GM19438 (cell line): ENCODE results near the gene MAPKAPK5.
"Not testable (repeated sequence)": the region's sequence is repeated elsewhere in the genome, so short reads cannot be mapped to it uniquely, and the experiment has no call there.

Experiments
- ATAC-seq: cut with Tn5 transposase; IDR thresholded peaks from one replicate; pipeline ENCODE4 v1.9.1; 2021; ENCODE audit warnings: low read depth; ENCODE audit not compliant: unreplicated experiment

Gene MAPKAPK5

DNA sequence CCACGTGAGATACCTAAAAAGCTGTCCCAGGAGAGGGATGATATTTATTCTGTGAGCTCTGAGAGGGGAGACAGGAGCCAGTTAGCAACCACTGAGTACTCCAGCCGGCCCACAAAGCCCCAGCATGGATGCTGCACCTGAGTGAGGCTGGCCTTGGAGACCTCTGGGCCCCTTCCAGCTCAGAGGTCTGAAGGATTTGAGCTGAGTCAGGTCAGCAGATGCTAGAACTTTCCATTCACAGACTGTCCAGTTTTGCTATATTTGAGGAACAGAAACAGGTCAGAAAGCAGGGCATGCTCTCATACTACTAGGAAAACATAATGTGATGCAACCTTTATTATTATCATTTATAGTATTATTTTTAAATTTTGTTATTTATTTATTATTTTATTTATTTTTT is 15.0 kb upstream of the MAPKAPK5 start:
- no peak for ATAC-seq

GRCh38 chr12:111827907-111828306 is 14.1 kb upstream of the MAPKAPK5 start:
- no peak for ATAC-seq

DNA sequence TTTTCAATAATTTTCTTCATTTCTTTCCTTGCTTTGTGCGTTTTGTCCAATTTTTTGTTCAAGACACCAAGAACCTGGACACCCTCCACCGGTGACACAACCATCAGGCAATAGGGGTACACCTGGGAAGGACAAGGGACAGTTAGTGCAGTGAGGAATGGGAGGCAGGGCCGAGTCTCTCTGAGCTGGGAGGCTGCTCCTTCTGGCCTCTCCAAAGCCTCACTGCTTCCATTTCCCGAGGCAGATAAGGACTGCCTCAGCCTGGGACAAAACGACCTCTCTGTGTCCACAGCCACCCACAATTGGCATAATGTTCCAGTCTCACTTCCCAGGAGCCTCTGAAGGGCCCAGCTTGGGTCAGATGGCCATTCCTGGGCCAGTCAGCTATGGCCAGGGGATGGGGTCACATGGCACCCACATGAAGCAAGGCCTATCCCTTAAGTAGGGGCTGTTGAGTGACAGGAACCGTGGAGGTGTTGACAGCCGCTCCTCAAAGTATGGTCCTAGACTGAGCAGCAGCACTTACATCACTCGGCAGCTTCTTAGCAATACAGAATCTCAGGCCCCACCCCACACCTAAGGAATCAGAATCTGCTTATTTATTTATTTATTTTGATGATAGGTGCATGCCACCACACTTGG is 13.6 kb upstream of the MAPKAPK5 start:
- ATAC-seq: no peak

DNA sequence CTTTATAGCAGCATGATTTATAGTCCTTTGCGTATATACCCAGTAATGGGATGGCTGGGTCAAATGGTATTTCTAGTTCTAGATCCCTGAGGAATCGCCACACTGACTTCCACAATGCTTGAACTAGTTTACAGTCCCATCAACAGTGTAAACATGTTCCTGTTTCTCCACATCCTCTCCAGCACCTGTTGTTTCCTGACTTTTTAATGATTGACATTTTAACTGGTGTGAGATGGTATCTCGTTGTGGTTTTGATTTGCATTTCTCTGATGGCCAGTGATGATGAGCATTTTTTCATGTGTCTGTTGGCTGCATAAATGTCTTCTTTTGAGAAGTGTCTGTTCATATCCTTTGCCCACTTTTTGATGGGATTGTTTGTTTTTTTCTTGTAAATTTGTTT is 12.4 kb upstream of the MAPKAPK5 start:
- ATAC-seq: not testable (repeated sequence)

DNA sequence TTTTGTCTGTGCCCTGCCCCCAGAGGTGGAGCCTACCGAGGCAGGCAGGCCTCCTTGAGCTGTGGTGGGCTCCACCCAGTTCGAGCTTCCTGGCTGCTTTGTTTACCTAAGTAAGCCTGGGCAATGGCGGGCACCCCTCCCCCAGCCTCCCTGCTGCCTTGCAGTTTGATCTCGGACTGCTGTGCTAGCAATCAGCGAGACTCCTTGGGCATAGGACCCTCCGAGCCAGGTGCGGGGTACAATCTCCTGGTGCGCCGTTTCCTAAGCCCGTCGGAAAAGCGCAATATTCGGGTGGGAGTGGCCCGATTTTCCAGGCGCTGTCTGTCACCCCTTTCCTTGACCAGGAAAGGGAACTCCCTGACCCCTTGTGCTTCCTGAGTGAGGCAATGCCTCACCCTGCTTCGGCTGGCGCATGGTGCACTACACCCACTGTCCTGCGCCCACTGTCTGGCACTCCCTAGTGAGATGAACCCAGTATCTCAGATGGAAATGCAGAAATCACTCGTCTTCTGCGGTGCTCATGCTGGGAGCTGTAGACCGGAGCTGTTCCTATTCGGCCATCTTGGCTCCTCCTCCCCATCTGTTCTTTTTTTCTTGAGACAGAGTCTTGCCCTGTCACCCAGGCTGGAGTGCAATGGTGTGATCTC is 7.2 kb upstream of the MAPKAPK5 start:
- not testable (repeated sequence) for ATAC-seq

DNA sequence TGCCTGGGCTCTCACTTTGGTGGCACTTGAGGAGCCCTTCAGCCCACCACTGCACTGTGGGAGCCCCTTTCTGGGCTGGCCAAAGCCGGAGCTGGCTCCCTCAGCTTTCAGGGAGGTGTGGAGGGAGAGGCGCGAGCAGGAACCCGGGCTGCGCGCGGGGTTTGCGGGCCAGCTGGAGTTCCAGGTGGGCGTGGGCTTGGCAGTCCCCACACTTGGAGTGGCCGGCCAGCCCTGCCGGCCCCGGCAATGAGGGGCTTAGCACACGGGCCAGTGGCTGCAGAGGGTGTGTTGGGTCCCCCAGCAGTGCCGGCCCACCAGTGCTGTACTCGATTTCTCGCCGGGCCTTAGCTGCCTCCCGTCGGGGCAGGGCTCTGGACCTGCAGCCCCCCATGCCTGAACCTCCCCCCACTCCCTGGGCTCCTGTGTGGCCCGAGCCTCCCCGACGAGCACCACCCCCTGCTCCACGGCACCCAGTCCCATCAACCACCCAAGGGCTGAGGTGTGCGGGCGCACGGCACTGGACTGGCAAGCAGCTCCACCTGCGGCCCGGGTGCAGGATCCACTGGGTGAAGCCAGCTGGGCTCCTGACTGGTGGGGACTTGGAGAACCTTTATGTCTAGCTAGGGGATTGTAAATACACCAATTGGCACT is 6.4 kb upstream of the MAPKAPK5 start:
- not testable (repeated sequence) for ATAC-seq

DNA sequence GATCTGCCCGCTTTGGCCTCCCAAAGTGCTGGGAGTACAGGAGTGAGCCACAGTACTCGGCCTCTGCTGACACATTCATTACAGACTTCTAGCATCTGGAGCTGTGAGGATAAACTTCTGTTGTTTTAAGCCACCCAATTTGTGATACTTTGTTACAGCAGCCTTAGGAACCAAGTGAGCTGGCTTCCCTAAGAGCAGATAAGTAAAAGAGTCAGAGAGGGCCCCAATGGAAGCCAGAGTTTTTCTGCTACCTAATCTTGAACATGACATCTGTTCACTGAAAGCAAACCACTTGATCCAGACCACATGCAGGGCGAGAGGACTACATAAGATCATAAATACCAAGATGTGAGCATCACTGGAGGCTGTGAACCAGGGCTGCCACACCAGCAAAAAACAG is 3.7 kb upstream of the MAPKAPK5 start:
- no peak for ATAC-seq

- no peak for ATAC-seq
Measured at GRCh38 chr12:111840807-111841206, 1.2 kb upstream of the MAPKAPK5 start.

- ATAC-seq: peak; percentile 11
Measured at GRCh38 chr12:111841236-111841749, 735 bp upstream of the MAPKAPK5 start.

DNA sequence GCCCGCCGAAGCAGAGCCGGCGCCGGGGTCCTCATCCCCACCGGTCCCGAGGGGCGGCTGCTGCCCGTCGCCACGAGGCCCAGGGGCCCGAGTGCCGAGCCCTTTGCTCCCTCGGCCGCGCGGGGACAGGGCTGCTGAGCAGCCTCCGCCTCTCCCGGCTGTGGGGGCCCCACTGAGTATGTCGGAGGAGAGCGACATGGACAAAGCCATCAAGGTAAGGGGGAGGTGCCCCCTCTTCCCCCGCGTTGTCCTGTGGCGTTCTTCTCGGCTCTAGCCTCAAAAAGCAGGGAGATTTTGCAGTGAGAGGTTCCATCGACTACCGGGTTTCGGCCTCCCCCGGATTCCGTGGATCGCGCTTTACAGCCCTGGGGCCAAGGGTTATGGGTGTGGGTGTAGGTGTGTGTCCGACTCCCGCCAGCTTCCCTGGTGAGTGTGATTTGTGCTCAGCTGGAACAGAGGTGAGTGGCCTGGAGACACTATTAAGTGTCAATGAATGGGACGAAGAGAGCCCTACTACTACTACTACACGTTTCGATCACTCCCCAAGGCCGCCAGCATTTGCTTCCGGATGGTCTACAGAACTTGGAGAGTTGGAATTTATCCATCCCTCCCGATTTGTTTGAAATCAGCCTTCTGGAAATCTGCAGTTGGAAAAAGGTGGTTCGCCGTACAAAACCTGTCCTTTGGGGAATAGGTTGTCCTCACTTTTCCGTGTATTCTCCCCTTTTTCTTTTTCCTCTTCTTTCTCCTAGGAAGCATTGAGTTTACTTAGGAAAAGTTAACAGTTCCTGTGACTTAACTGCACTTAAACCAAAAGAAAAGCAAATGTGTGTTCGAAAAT is 748 bp downstream of the MAPKAPK5 start:
- ATAC-seq: peak; percentile 13

GRCh38 chr12:111846016-111846415 is 4.0 kb downstream of the MAPKAPK5 start:
- ATAC-seq: no peak

- no peak for ATAC-seq
Measured at GRCh38 chr12:111850526-111850925, 8.5 kb downstream of the MAPKAPK5 start.

GRCh38 chr12:111858186-111858585 is 16.2 kb downstream of the MAPKAPK5 start:
- ATAC-seq: no peak

DNA sequence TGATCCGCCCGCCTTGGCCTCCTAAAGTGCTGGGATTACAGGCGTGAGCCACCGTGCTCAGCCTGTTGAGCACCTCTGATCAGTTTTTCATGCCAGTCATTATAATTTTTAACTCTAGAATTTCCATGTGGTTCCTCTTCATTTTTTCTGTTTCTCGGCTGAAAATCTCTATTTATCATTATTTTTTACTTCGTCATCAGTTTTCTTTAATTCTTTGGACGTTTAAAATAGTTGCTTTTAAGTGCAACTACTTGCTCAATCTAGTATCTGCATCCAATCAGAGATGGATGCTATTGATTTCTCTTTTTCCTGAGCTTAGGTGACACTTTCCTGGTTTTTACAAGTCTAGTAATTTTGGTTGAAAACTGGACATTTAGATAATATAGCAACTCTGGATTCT is 16.8 kb downstream of the MAPKAPK5 start:
- ATAC-seq: no peak

GRCh38 chr12:111864913-111865312 is 22.9 kb downstream of the MAPKAPK5 start:
- ATAC-seq: no peak

DNA sequence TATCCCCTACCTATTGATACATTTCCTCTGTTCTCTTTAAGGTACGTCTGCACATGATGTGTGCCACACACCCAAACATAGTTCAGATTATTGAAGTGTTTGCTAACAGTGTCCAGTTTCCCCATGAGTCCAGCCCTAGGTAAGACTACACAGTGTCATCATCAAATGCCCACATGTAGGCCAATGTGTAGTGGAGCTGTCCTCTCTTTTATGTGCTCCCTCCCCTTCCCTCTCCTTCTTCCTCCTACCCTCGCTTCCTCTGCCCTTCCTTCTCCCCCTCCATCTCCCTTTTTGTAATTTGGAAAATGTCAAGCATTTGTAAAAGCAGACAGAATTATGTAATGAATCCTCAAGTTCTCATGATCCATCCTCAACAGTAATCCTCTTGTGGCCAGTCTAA is 25.5 kb downstream of the MAPKAPK5 start:
- ATAC-seq: no peak

DNA sequence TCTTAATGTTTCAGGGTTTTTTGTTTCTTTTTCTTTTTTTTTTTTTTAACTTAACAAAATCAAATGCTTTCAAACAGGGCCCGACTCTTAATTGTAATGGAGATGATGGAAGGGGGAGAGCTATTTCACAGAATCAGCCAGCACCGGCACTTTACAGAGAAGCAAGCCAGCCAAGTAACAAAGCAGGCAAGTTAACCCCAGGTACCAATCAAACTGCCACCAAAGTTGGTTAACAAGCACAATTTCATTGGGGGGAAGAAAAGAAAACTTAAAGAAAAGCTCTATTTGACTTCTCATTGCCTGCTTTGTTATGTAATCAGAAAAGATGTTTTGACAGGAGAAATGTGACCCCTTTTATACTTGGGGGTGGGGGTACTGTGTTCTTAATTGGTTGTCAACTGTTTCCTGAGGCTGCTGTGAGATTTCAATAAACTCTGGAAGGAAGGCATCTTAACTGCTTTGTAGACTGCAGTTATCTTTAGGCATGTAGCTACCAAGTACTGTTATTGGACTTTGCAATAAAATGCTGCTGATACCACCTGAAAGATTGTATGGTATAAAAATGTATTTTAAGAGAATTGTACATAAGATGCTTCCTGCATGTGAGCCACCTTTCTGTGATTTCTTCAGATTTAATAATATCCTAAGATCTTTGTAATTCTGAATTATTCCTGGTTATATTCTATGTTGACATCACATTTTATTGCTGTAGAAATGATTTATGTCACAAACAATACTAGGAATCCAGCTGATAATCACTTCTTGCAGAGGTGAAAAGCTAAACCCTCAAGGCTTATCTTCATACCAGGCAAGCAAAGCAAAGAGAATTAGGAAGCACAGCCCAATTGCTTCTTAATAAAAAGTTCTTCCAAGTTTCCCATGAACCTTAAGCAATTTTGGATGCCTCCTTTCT is 26.9 kb downstream of the MAPKAPK5 start:
- ATAC-seq: no peak

GRCh38 chr12:111869671-111870070 is 27.6 kb downstream of the MAPKAPK5 start:
- ATAC-seq: no peak

GRCh38 chr12:111870216-111870615 is 28.2 kb downstream of the MAPKAPK5 start:
- no peak for ATAC-seq

GRCh38 chr12:111870706-111871105 is 28.7 kb downstream of the MAPKAPK5 start:
- ATAC-seq: no peak
